SHP77 (cell line): Measurements from ENCODE around the gene NT5C3A.
A peak's percentile ranks its signal among the peaks of the same experiment; 100 is the strongest.
"Not testable (repeated sequence)": the region's sequence is repeated elsewhere in the genome, so short reads cannot be mapped to it uniquely, and the experiment has no call there.

Experiments
- DNase-seq, 2 experiments: peaks; one replicate each; lab custom pipeline; 2025; lab: John Stamatoyannopoulos, UW

The NT5C3A gene

DNA sequence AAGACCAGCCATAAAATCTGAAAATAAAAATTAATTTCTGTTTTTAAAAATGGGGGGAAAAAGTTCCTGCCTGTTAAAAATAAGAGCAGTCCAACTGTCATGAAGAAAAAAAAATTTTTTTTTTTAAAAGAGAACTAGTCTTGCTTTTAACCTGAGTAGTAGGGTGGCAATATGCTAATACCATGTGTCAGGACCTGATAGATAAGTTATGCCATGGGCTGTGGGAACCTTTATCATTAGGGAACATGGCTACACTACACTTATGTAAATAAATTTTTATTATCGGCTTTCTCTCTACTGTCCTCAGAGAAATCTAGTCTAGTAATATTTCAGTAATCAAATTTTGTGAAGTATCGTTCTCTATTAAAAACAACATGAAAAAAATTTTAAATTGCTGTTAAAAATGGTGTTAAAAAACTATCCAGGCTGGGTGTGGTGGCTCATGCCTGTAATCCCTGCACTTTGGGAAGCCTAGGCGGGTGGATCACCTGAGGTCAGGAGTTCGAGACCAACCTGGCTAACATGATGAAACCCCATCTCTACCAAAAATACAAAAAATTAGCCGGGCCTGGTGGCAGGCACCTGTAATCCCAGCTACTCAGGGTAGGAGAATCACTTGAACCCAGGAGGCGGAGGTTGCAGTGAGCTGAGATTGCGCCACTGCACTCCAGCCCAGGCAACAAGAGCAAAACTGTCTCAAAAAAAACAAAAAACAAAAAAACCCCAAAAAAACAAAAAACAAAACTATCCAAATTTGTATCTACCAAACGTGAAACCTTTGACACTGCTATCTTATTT, 20.7 kb downstream of the NT5C3A start:
- DNase-seq, result no peak

DNA sequence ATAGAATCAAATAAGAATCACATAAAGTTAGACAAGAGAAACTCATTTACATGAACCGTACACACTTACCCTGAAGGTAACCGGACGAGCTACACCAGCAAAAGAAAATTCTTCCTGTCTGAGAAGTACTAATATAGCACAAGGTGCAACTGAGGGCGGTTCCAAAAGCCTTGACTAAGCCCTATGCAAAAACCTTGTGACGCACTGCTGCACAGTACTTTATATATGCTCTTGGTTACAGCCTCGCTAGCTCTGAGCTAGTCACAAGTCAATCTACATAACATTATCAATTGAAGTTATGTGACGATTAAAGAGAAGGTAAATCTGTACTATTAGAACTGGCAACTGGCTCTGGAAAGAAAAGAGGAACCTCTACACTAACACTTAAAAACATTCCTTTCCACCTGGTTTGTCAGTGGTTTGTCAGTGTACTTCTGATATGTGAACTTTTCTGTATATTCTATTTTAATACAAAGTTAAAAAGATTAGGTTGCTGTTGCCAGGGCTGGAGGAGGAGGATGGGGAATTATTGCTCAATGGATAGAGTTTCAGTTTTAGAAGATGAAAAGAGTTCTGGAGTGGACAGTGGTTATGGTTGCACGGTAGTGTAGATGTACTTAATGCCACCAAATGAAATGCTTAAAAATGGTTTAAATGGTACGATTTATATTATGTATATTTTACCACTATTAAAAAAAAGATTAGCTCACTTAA, 21.6 kb downstream of the NT5C3A start:
- no peak for DNase-seq

DNA sequence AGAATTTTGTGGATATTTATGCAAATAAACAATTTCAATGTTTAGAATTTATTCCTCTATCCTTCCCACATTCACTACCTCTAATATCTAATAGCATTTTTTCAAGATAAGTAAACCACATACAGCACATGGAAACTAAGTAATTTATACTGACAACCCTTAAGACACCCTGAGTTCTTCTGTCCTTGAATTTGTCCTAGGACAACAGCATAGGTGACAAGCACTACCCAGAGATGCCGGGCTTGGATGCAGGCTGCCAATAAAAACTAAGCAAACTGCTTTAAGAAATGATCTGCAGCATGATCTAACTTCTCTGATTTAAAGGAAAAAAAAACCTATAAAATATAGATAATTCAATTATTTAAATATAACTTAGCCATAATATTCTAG, 22.7 kb downstream of the NT5C3A start:
- no peak for DNase-seq

DNA sequence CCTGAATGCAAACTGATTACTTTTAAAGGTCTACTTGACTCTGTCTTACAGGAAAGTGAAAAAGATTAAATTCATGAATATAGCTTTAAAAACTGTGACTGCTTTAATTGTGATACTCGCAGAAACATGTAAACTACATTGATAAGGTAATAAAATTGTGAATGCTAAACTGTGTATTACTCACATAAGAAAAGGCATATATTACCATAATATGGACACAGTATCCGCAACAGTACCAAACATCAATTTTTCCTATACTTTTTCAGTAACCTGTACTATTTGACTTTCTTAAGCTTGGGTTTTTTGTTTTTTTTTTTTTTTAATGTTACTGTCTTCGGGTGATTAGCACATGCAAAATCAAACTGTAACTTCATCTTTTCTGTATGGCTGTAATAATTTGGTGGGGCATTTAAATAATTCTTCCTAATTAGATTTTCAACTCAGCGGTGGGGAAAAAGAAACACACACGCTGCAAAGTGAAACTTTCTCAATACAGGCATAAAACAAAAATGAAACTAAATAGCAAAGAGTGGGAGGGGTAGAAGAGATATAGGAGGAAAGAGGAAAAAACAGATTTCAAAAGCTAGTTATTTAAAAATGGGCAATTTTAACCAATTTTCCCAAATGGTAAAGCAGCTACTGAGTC, 23.2 kb downstream of the NT5C3A start:
- DNase-seq, result no peak

DNA sequence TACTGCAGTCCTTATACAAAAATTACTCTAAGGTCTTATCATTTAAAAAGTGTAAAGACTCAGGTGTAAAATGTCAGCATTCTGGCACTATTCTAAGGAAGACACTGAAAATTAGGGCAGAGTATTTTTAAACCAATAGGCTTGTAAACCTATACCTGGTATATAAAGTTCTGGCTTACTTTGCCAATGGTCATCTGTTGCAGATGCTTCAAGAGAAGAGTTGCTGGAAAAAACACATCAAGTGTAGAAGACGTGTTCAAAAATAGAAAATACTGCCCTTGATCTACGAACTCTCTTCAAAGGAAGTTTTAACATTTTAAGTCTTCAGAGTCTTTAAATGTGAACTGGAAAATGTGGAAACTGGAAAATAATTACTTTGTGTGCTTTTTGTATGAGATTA, 23.9 kb downstream of the NT5C3A start:
- no peak for DNase-seq

DNA sequence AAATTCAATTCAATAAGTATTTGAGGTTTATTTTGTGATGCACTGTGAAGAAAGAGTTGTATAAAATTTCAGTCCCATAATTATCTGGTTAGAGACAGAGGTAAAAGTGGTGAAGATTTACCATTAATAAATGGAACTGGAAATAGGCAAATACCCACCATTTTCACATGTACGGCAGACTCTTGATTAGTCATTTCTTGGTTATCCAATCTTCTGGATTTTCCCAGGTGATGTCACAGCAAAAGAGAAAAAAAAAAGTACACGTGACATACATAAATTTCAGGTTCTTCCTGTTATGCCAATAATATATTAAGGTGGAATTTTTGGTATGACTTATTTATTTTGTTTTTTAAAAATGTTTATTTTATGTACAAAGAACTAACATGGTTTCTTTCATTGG, 26.8 kb downstream of the NT5C3A start:
- no peak for DNase-seq

DNA sequence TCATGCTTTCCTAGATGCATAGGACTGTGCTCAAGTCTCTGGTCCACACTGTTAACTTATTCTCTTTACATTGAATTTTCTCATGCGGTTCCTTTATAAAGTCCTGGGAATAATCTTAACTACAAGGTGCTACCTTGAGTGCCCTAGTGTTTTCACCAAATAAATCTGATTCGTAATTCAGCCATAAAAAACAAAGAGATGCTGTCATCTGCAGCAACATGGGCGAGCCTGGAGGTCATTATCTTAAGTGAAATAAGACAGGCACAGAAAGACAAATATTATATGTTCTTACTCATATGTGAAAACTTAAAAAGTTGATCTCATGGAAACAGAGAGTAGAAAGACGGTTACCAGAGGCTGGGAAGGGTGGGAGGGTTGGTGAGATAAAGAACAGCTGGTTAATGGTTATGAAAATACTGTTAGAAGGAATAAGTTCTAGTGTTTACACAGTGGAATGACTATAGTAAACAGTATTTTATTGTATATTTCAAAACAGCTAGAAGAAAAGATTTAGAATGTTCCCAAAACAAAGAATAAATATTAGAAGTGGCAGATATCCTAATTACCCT, 38.3 kb downstream of the NT5C3A start:
- DNase-seq, result no peak

DNA sequence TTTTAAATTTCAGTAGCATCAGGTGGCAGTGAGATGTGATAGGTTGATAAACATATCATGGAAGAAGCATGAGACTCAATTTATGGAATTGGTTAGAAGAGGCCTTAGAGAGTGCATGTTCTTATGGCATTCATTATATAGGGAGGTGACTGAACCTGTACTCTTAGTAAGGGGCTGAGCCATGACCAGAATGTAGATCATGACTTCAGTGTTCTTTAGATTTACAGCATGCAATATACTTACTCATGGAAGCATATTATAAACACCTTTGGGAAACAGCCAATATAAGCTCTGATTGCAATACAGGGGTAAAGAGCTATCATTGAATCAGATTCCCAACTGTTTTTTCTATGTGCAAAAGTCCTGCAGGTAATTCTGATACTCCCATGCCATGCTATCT, 50.2 kb downstream of the NT5C3A start:
- DNase-seq, result no peak

DNA sequence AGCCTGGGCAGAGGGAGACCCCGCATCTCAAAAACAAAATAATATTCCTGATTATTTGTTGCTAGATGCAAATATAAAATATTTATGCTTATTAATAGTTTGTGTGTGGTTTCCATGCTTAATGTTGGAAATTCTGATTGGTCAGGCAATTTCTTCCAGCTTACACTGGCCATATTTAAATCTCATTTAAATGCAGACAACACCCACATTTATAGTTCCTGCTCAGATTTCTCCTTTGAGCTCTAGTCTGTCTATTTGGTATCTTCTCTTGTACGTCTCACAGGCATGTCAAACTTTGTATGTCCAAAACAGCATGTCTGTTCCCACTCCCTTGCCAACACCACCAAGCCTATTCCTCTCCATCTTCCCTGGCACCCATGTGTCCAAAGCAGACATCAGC, 52.8 kb downstream of the NT5C3A start:
- DNase-seq, result no peak

DNA sequence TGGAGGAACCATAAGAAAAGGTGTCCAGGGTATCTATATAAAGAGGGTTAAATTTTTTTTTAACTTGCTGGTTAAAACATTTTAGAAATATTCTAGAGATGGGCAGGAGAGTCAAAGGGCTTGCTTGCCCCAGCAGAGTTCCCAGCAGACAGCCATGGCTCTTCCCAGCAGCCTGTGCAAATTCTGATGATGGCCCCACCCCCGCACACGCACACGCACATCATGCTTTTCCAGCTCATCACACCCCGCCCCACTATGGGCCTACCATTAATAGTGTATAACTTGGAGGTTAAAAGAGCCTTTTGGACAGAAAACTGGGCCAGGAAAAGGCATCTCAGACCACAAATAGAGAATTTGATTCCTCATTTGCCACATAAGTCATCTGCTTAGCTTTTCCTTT, 56.9 kb downstream of the NT5C3A start:
- DNase-seq, result not testable (repeated sequence)

DNA sequence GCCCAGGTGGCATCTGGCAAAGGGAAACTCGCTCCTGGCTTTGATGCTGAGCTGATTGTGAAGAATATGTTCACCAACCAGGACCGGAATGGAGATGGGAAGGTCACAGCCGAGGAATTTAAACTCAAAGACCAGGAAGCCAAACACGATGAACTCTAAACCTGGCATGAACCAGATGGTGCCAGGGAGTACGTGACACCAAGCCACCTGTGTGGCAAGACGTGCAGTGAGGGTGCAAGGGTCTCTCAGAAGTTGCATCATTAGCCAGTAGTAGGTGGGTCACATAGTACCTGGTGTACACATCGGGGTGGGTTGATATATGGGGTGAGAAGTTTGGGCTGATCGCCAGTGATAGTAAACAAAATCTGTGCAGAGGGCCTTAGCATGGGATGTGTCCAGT, 57.4 kb downstream of the NT5C3A start:
- not testable (repeated sequence) for DNase-seq

DNA sequence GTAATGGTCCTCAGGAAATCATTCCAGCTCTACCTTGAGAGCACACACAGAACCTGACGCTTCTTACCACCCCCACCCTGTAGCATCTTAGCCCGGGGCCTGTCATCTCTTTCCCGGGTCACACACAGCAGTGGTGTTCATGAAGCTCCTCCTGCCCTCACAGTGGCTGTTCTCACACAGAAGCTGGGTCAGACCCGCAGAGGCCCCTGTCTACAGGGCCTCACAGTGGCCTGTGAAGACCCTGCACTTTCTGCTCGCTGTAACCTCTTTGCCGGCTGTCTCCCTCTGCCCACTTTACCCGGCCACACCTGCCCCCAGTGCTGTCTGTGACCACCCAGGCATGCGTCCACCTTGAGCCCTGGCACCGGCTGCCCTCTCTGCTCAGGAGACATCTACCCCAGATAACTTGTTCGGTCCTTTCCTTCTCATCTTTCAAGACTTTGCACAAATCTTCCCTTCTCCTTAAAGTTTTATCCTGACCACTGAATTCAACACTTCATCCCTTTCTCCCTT, 58.4 kb downstream of the NT5C3A start:
- not testable (repeated sequence) for DNase-seq

DNA sequence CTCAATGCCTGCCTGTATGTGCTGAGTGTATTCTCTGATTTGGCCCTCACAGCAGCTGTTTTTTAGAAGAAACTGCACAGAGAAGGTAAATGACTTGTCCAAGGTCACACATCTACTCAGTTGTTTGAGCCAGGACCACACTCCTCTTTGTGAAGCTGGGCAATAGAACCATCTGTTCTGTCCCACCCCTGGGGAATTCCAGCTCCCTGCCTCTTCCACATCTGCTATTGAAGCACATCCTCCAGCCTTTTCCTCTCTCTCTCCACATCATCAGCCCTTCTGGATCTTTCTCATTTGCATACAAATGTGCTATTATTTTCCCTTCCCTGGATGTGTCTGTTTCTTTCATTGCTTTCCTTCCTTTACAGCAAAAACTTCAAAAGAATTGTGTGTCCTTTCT, 59.5 kb downstream of the NT5C3A start:
- not testable (repeated sequence) for DNase-seq

DNA sequence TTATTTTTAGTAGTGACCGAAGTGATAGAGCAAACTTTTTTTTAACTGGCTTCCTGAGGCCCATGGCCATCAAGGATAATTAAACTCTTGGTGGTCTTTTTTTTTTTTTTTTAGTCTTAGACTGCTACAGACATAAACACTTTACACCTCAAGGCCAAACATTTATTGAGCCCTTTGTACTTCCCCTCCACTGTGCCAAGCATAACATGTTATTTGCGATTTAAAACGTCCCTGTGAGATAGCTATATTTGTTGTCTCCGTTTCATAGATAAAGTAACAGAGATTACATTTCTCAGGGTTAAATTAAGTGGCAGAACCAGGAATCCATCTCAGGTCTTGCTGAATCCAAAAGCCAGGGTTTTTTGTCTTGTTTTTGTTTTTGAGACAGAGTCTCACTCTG, 63.2 kb downstream of the NT5C3A start:
- not testable (repeated sequence) for DNase-seq

DNA sequence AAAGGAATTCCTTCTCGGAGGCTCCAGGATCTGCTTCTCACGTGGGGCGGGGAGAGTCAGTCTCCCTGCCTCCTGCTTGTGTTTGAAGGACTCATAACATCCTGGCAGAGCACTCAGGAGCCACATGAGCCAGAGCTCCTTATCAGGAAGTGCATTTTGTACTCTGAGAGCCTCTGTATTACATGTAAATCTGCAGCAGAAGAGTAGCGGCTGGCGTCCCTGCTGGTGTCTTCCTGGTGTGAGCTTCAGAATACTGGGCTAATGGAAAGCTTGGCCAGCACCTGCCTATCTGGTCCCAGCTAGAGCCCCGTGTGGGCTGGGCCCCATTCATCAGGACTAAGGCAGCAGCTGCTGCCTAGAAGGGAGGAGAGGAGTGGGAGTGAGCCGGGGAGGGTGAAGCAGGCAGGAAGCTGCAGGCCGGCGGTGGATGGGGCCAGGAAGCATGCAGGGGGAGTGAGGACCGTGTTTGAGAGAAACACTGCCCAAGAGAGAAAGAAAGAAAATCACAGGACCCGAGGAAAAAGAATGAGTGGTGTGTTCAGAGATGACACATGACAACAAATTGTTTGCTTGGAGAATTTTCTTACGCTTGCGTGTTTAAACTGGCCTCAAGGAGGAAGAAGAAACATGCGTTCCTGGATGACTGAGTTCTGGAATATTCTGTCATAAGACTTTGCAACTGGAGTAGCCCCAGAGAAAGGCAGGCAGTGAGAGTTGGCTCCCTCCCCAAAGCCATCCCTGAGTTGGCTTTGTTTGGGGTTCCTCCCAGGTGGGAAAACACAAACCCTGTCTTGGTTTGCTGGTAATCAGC, 64.0 kb downstream of the NT5C3A start:
- DNase-seq, result peak; percentile 87 to 88

DNA sequence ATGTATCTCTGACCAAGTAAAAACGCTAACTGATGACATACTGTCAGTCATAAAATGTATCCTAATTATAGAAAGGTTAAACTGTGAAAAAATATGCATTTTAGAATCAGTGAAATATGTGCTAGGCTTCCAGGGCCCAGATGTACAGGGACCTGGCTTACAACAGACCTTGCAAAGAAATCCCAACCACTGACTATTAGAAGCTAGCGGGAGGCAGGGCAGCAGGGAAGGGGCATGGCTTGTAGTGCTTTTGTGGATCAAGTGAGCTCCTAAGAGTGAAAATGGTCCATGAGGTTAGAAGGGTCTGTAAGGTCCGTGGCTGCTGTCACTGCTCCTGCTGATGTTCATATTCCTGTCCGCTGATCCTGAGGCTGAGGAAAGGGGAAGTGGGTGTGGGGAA, 64.6 kb downstream of the NT5C3A start:
- DNase-seq, result peak in 1 of 2 experiments; percentile 37

DNA sequence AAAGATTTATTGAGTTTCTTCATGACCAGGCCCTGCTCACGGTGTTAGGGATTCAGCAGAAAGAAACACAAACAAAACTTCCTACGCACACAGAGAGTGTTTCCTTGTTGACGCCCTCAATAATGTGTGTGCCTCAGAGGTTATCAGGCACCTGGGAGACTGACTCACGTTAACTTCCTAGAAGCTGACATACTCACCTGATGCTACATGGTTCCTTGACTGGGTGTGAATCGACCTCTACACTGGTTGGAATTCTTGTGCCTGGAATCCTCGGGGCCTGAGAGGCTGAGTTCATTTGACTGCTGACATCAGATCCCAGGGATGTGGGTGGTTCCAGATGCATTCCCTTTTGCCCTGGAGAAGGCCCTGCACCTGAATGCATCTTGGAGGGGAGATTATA, 69.8 kb downstream of the NT5C3A start:
- DNase-seq, result not testable (repeated sequence)

DNA sequence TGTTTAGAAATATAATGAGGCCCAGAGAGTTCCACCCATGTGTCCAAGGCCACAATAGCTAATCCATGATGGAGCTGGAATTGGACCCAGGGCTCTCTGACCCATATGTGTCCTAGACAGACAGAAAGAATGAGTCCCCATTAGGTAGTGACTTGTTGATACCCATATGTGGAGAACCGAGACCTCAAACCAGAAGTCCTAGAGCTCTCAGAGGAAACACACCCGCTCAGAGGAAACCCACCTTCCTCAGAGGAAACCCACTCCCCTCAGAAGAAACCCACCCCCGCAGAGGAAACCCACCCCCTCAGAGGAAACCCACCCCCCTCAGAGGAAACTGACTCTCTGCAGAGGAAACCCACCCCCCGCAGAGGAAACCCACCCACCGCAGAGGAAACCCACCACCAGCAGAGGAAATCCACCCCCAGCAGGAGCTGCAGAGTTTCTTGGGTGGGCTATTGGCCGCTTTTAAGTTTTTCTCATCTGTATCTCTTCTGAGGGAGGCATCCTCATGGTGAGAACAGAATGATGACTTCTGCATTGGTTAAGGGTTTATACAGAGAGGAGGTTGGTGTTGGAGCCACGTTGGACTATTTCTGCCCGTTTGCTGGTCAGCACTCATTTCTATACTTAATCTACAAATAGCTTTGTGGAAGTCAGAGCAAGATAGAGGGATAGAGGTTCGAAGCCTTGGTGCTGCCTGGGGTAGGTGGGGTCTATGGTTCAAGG, 70.4 kb downstream of the NT5C3A start:
- DNase-seq, result not testable (repeated sequence)

DNA sequence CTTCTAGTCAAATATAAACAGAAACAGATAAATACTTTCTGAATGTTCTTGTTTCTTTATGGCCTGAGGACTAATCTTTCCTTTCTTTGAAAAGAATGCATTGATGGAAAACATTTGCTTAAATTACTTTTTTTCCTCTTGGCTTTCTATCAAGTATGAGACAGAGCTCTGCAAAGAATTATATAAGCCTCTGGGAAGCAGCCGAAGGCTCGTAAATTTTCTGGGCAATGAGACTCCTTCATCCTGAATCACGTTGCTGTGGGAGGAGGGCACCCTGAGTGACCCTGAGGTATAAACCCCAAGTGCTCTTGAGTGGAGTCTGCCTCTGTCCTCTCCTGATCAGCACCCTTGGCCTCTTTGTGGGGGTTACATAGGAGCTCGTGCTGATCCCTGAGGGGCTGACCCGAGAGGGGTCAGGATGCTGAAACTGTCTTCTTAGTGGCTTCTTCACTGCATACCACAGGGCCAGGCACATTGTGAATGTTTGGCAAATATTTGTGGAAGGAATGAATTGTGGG, 71.4 kb downstream of the NT5C3A start:
- not testable (repeated sequence) for DNase-seq

DNA sequence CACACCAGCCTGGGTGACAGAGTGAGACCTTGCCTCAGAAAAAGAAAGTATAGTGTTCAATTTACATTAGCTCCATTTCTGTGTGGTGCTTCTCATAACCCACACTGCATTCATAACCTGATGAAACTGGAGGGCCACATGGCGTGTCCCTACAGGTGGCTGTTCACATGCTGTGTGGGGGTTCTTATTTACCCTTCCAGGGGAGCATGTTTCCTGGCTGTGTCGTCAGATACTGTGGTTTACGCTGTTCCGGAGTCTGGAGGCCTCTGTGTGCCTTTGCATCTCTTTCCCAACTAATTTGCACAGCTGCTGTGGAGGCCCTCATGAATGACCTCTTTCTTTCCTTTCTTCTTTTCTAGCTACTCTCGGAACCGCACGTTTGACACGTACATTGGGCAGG, 74.4 kb downstream of the NT5C3A start:
- peak; percentile 79 to 80 for DNase-seq

DNA sequence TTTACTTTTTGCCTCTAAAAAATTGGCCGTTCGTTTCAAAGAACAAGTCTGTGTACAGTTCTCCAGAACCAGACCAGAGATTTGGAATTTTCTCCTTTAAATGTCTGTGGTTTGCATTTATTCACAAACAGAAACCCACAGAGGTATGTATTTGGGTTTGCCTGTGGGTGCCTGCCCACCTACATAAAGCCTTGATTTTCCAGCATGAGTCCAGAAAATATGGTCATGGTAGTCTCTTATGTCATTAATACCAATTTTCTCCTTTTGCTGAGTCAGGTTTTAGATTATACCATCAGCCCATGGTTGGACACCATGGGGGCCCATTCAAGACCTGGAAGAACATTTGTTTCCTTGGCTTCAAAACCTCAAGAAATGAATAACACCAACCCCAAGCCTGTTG, 82.7 kb downstream of the NT5C3A start:
- not testable (repeated sequence) for DNase-seq
